A673 (cell line): ENCODE measurements around the gene RPUSD4.

Experiments
- CTCF ChIP-seq: fragments of 300-800, 200-600 bp; sonication (generic); conservative IDR thresholded peaks from 2 replicates; pipeline ENCODE4 v1.5.1; 2017; ENCODE audit warnings: low read depth, mild to moderate bottlenecking, antibody characterized with exemption, low read length, moderate library complexity, mixed read lengths
- EZH2 ChIP-seq: fragments of 200-600 bp; sonication (generic); IDR thresholded peaks from 2 replicates; pipeline ENCODE4 v1.6.1; 2017; ENCODE audit warnings: borderline replicate concordance, low read depth, mild to moderate bottlenecking, mixed read lengths, antibody characterized with exemption, low read length; ENCODE audit not compliant: poor library complexity, severe bottlenecking

GRCh38 chr11:126152152-126152551, 59.3 kb downstream of the RPUSD4 start:
- TF ChIP-seq CTCF = no peak
- TF ChIP-seq EZH2 = no peak
